GM12878 (cell line): ENCODE data around the gene ABCC3. TPM values are rescaled to one million over a fixed set of nuclear protein-coding genes. Genes with fewer than 3 reads are reported as not detected.
A peak's percentile ranks its signal among the peaks of the same experiment; 100 is the strongest.

Source experiments
- ATAC-seq: fragments of 200-7000 bp; cut with Tn5 transposase; 3 replicates; pipeline ENCODE4 v1.9.1; 2020; ENCODE audit warnings: mild to moderate bottlenecking, moderate library complexity
- BruUV-seq: library from RNA; stranded (reverse); fragments of 400-500 nt; replicated peaks from 2 replicates; lab custom pipeline; 2021; lab: Mats Ljungman, UMichigan
- CTCF ChIA-PET: fragments of 300-600 bp; sonication (Branson Sonifier 250); formaldehyde crosslinking; extraction: SDS; loops from one replicate; lab custom pipeline; 2021; ENCODE audit warnings: inconsistent platforms; lab: Yijun Ruan, JAX
- POLR2A ChIA-PET: fragments of 350-600 bp; formaldehyde crosslinking; extraction: SDS; loops from one replicate; lab custom pipeline; 2021; ENCODE audit warnings: inconsistent platforms; lab: Charles Lee
- RAD21 ChIA-PET: fragments of 300-600 bp; sonication (Branson Sonifier 250); formaldehyde crosslinking; loops from one replicate; lab custom pipeline; 2023; ENCODE audit warnings: antibody characterized with exemption; ENCODE audit not compliant: unreplicated experiment; lab: Charles Lee
- SMC1A ChIA-PET: fragments of 300-600 bp; sonication (Branson Sonifier 250); formaldehyde crosslinking; loops from one replicate; lab custom pipeline; 2023; ENCODE audit not compliant: unreplicated experiment, uncharacterized antibody; lab: Charles Lee
- DNase-seq: peaks from one replicate; pipeline ENCODE4 v3.0.0-alpha.2; 2011; ENCODE audit warnings: low read depth, low spot score
- FAIRE-seq: peaks from 3 replicates; lab custom pipeline; 2011; peaks lifted over from hg19 to GRCh38; lab: Jason Lieb, UNC
- H2AFZ ChIP-seq: 2 replicates; pipeline ENCODE4 v1.6.0; 2011; ENCODE audit warnings: low read depth, low read length, control low read depth; ENCODE audit not compliant: control insufficient read depth
- H3K27ac ChIP-seq: 2 replicates; pipeline ENCODE4 v1.5.1; 2011; ENCODE audit warnings: control low read depth; ENCODE audit not compliant: control insufficient read depth, insufficient read depth
- H3K27me3 ChIP-seq, 2 experiments: replicated peaks in 1 of 2; 2 replicates each; pipeline versions ENCODE4 v1.6.0 to v1.6.1; 2011; ENCODE audit warnings: low read length in 1 of 2; ENCODE audit not compliant: control insufficient read depth in 2 of 2, insufficient read depth in 2 of 2
- H3K36me3 ChIP-seq, 2 experiments: 2 replicates each; pipeline ENCODE4 v1.5.1; 2011; ENCODE audit warnings: low read length in 1 of 2; ENCODE audit not compliant: control insufficient read depth in 2 of 2, insufficient read depth in 2 of 2
- H3K4me1 ChIP-seq: 2 replicates; pipeline ENCODE4 v1.6.1; 2011; ENCODE audit warnings: mild to moderate bottlenecking, low read length, moderate library complexity, mixed read lengths; ENCODE audit not compliant: control insufficient read depth, insufficient read depth
- H3K4me2 ChIP-seq: 2 replicates; pipeline ENCODE4 v1.6.0; 2011; ENCODE audit warnings: control low read depth; ENCODE audit not compliant: control insufficient read depth, insufficient read depth
- H3K4me3 ChIP-seq: fragments of 200-600 bp; sonication (generic); 2 replicates; pipeline ENCODE4 v1.5.1; 2016
- H3K79me2 ChIP-seq: 2 replicates; pipeline ENCODE4 v1.6.0; 2011; ENCODE audit warnings: low read length; ENCODE audit not compliant: control insufficient read depth, insufficient read depth
- H3K9ac ChIP-seq: 2 replicates; pipeline ENCODE4 v1.8.0; 2011; ENCODE audit warnings: low read length, control low read depth, mixed read lengths; ENCODE audit not compliant: control insufficient read depth, insufficient read depth
- H3K9me3 ChIP-seq: replicated peaks from 3 replicates; pipeline ENCODE4 v1.5.1; 2011; ENCODE audit warnings: mild to moderate bottlenecking, low read length; ENCODE audit not compliant: control insufficient read depth, insufficient read depth
- H4K20me1 ChIP-seq: 2 replicates; pipeline ENCODE4 v1.6.0; 2011; ENCODE audit not compliant: control insufficient read depth, insufficient read depth
- BCL11A ChIP-seq: IDR thresholded peaks from 2 replicates; pipeline ENCODE4 v1.6.1; 2011; ENCODE audit warnings: low read depth, low read length
- BMI1 ChIP-seq: fragments of 450-650 bp; IDR thresholded peaks from 2 replicates; pipeline ENCODE4 v1.6.1; 2016; ENCODE audit warnings: mild to moderate bottlenecking, moderate library complexity, borderline replicate concordance
- BRCA1 ChIP-seq: IDR thresholded peaks from 2 replicates; pipeline ENCODE4 v1.6.1; 2011; ENCODE audit warnings: low read depth, low read length, improper control_type of control experiment
- ETV6 ChIP-seq, 2 experiments: fragments of 450-650 bp in 1 of 2; IDR thresholded peaks in 1 of 2; conservative IDR thresholded peaks in 1 of 2; 2 replicates each; pipeline ENCODE4 v1.6.1; 2014; ENCODE audit warnings: antibody characterized with exemption in 1 of 2, borderline replicate concordance in 1 of 2, low read depth in 1 of 2, mild to moderate bottlenecking in 1 of 2, moderate library complexity in 1 of 2
- FOS ChIP-seq: IDR thresholded peaks from 3 replicates; pipeline ENCODE4 v1.6.1; 2011; ENCODE audit warnings: borderline replicate concordance; ENCODE audit not compliant: insufficient read length; ENCODE audit errors: extremely low read depth
- HDAC6 ChIP-seq: fragments of 200-600 bp; sonication (generic); IDR thresholded peaks from one replicate; pipeline ENCODE4 v1.8.0; 2017; ENCODE audit warnings: antibody characterized with exemption; ENCODE audit not compliant: unreplicated experiment
- HSF1 ChIP-seq: fragments of 150-350 bp; IDR thresholded peaks from 2 replicates; pipeline ENCODE4 v1.6.1; 2014; ENCODE audit warnings: mild to moderate bottlenecking, low read depth, low read length
- IKZF1 ChIP-seq: fragments of 450-650 bp; conservative IDR thresholded peaks from 2 replicates; pipeline ENCODE4 v1.6.1; 2017; ENCODE audit warnings: antibody characterized with exemption, mild to moderate bottlenecking
- IKZF2 ChIP-seq, 2 experiments: fragments of 450-650 bp; IDR thresholded peaks; 2 replicates each; pipeline ENCODE4 v1.6.1; 2017; ENCODE audit warnings: mild to moderate bottlenecking in 2 of 2, moderate library complexity in 2 of 2
- IRF4 ChIP-seq: IDR thresholded peaks from 2 replicates; pipeline ENCODE4 v1.6.1; 2011; ENCODE audit warnings: low read depth, low read length
- KLF5 ChIP-seq: fragments of 450-650 bp; IDR thresholded peaks from 2 replicates; pipeline ENCODE4 v1.6.1; 2014; ENCODE audit warnings: mild to moderate bottlenecking; ENCODE audit not compliant: partially characterized antibody
- LARP7 ChIP-seq: fragments of 450-650 bp; IDR thresholded peaks from 2 replicates; pipeline ENCODE4 v1.6.1; 2017; ENCODE audit warnings: mild to moderate bottlenecking
- MLLT1 ChIP-seq: fragments of 450-650 bp; IDR thresholded peaks from 2 replicates; pipeline ENCODE4 v1.6.1; 2016; ENCODE audit warnings: mild to moderate bottlenecking
- NR2F1 ChIP-seq: fragments of 450-650 bp; conservative IDR thresholded peaks from 2 replicates; pipeline ENCODE4 v1.6.1; 2017; ENCODE audit warnings: mild to moderate bottlenecking
- PAX8 ChIP-seq: fragments of 450-650 bp; IDR thresholded peaks from 2 replicates; pipeline ENCODE4 v1.6.1; 2017; ENCODE audit warnings: mild to moderate bottlenecking, moderate library complexity
- SMAD1 ChIP-seq: fragments of 450-650 bp; IDR thresholded peaks from 2 replicates; pipeline ENCODE4 v1.6.1; 2018; ENCODE audit warnings: mild to moderate bottlenecking, low read depth; ENCODE audit not compliant: partially characterized antibody
- SMC3 ChIP-seq: IDR thresholded peaks from 2 replicates; pipeline ENCODE4 v1.6.1; 2011; ENCODE audit warnings: low read length, improper control_type of control experiment, borderline replicate concordance
- STAT1 ChIP-seq: fragments of 450-650 bp; conservative IDR thresholded peaks from 2 replicates; pipeline ENCODE4 v1.6.1; 2014; ENCODE audit warnings: antibody characterized with exemption, mild to moderate bottlenecking
- SUPT20H ChIP-seq: IDR thresholded peaks from 2 replicates; pipeline ENCODE4 v1.6.1; 2011; ENCODE audit warnings: low read depth, mild to moderate bottlenecking, low read length, moderate library complexity, borderline replicate concordance; ENCODE audit not compliant: control insufficient read depth
- SUZ12 ChIP-seq: fragments of 200-600 bp; sonication (generic); IDR thresholded peaks from one replicate; pipeline ENCODE4 v1.6.1; 2018; ENCODE audit warnings: antibody characterized with exemption, mild to moderate bottlenecking; ENCODE audit not compliant: unreplicated experiment
- YBX1 ChIP-seq: fragments of 450-650 bp; IDR thresholded peaks from 2 replicates; pipeline ENCODE4 v1.6.1; 2016; ENCODE audit warnings: antibody characterized with exemption
- ZNF274 ChIP-seq: IDR thresholded peaks from one replicate; pipeline ENCODE4 v1.8.0; 2011; ENCODE audit not compliant: insufficient read length, insufficient read depth
- WGBS: methylation state at CpG from one replicate; pipeline ENCODE4 v1.1.6; 2016; ENCODE audit warnings: low lambda C conversion rate; ENCODE audit not compliant: insufficient replicate concordance, insufficient coverage; ENCODE audit errors: missing lambda C conversion rate; 5-methylcytosine and 5-hydroxymethylcytosine counted together
- in situ Hi-C: fragments of 300-500 bp; cut with MboI; formaldehyde crosslinking; loops from 9 replicates; pipeline ENCODE4 v1.14.3; 2018; ENCODE audit warnings: mixed read lengths
- intact Hi-C: fragments of 100-400 bp; cut with micrococcal nuclease; formaldehyde crosslinking; loops from one replicate; pipeline ENCODE4 v1.14.2; 2022; ENCODE audit not compliant: unreplicated experiment
- polyA plus RNA-seq, 11 experiments: library from polyadenylated mRNA; depleted of rRNA in 4 of 11; unstranded in 6 of 11; stranded (reverse) in 5 of 11; fragments of >200 nt; fragmentation: Nextera tagmentation in 4 of 11; fragmentation: Illumina TruSeq in 1 of 11; extraction: Ambion mirVana in 4 of 11; extraction: Trizol in 1 of 11; gene quantifications; 1 replicate in 1 of 11; 2 replicates in 10 of 11; pipeline versions ENCODE4 v1.2.1 to v1.2.3, GENCODE V29; 2011 to 2016; ENCODE audit warnings: inconsistent platforms in 2 of 11, missing spikeins in 2 of 11, low read depth in 1 of 11
- total RNA-seq, 4 experiments: library from RNA; depleted of rRNA in 3 of 4; stranded (reverse); fragments of >200 nt in 3 of 4; fragmentation: Illumina TruSeq in 1 of 4; extraction: Trizol in 1 of 4; gene quantifications; 2 replicates each; pipeline versions ENCODE4 v1.2.1 to v1.2.3, GENCODE V29; 2013 to 2021

The ABCC3 gene
- total and polyA plus RNA-seq, 10 of the 15 experiments (the other 5 are each of a cell fraction or from before 2014, with no cell fraction given): 0.21 to 2.3 (median 0.71) TPM; not detected in 6

- CTCF ChIA-PET: interaction anchor here (0.7 to 17.1 kb wide), 3 partner anchors 7 to 60 kb away, joined by 4 to 211 read pairs (median 70); no protein-coding TSS in a partner anchor
- intact Hi-C loops (no loop called here), in situ Hi-C loops (no loop called here)
- H3K79me2 ChIP-seq: no peaks in the 10 kb centered on the region; the same call in 1 of the 2 replicates
- SMC1A ChIA-PET: interaction anchor here (1.0 to 3.8 kb wide), 4 partner anchors 8 to 518 kb away, joined by 3 to 17 read pairs (median 4); partner anchors contain the start of gene NME1
- H3K27me3 ChIP-seq: no peaks in the 10 kb centered on the region; a peak in 2 of 4 replicates
- FAIRE-seq (no peak), ATAC-seq (peak; percentile 2; the same call in 2 of the 3 replicates), DNase-seq (no peak)
- no TSS peak for BruUV-seq
- POLR2A ChIA-PET: interaction anchor here (0.5 kb wide), 1 partner anchor 16 kb away, joined by 3 read pairs; no protein-coding TSS in a partner anchor
- peak overlapping the region; percentile 29; the same call in 1 of the 2 replicates for H3K4me3 ChIP-seq
- H3K4me1 ChIP-seq: peaks cover 15% of the 10 kb centered on the region
- H4K20me1 ChIP-seq: no peaks in the 10 kb centered on the region
- H3K9me3 ChIP-seq: no peaks in the 10 kb centered on the region
- H3K9ac ChIP-seq: no peak overlapping the region
- peak overlapping the region; percentile 5; the same call in 1 of the 2 replicates for H3K4me2 ChIP-seq
- no peaks in the 10 kb centered on the region for H3K36me3 ChIP-seq
- RAD21 ChIA-PET: interaction anchor here (0.6 to 1.0 kb wide), 2 partner anchors 58 to 70 kb away, joined by 3 read pairs; no protein-coding TSS in a partner anchor
- no peak overlapping the region for H2AFZ ChIP-seq
- 22% methylated on average over 47 of the region's 52 CpGs for WGBS
- H3K27ac ChIP-seq: no peak overlapping the region
- no peak for TF ChIP-seq SMAD1
- no peak for TF ChIP-seq MLLT1
- no peak for TF ChIP-seq FOS
- no peak for TF ChIP-seq IKZF2 (IDR thresholded peaks at IDR 0.05)
- no peak for TF ChIP-seq ZNF274
- TF ChIP-seq HDAC6: no peak
- TF ChIP-seq PAX8: no peak
- 0 out of 2 replicates have a peak, but pooled peaks have one; percentile 23 for TF ChIP-seq NR2F1
- no peak for TF ChIP-seq BRCA1
- no peak for TF ChIP-seq YBX1
- TF ChIP-seq STAT1: no peak
- TF ChIP-seq HSF1: no peak
- TF ChIP-seq SUZ12: peak; percentile 91
- TF ChIP-seq ETV6 (conservative IDR thresholded peaks at IDR 0.05 in 1 of 2, IDR thresholded peaks at IDR 0.05 in 1 of 2; ENCODE audit: borderline replicate concordance in 1 of 2, low read depth in 1 of 2): no peak
- 0 out of 2 replicates have a peak, but pooled peaks have one; percentile 2 for TF ChIP-seq LARP7
- no peak for TF ChIP-seq BMI1
- no peak for TF ChIP-seq SUPT20H
- no peak for TF ChIP-seq KLF5
- TF ChIP-seq BCL11A: no peak
- no peak for TF ChIP-seq IRF4
- peak; percentile 60; the same call in 1 of the 2 replicates for TF ChIP-seq IKZF1
- TF ChIP-seq SMC3: no peak
These were observed 442 bp downstream of the ABCC3 start for GRCh38 chr17:50634915-50635731.
